PC-3 (cell line): Measurements from ENCODE around the gene GALNT2.

Experiments
- EZH2 ChIP-seq: fragments of 300-600 bp; sonication (generic); IDR thresholded peaks from one replicate; pipeline ENCODE4 v1.6.1; 2017; ENCODE audit warnings: antibody characterized with exemption, mild to moderate bottlenecking, low read length; ENCODE audit not compliant: unreplicated experiment
- TF ChIP-seq, protein P1 (sequence below): fragments of 300-600 bp; sonication (generic); conservative IDR thresholded peaks from 2 replicates; pipeline ENCODE4 v1.5.1; 2017; ENCODE audit warnings: antibody characterized with exemption, low read depth, mild to moderate bottlenecking, low read length

DNA sequence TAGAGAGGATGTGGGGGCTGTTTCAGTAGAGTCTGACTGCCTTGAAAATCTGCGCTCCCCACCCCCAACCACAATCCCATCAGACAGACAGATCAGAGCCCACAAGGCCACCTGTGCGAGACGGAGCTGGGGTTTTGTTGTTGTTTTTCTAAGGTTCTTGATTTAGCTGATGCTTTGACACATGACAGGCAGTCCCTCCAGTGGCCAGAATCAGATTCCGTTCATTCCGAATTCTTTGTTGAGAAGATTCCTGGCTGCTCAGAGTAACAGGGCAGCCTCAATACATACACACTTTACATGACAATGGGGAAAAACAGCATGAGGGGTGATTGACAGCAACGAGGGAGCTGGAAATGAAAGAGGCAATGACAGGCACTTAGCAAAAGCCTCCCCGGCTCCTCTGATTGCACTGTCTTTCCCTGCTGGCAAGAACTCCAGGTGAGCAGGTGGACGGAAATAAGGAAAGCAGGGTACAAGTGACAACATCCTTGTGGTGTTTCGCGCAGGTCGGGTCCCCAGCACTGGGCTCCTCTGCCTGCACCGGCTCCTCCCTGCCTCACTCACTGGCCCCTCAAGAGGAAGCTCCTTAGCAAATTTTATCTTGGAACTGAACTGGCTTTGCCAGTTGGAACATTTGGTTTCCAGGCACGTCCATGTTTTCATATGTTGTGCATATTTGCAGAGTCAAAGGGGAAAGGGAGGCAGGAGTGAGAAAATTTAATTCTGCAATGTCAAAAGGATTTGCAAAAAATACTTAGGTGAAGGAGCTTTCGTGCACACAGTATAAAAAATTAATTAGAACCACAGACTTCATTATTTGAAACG, 210.4 kb downstream of the GALNT2 start:
- no peak for TF ChIP-seq EZH2
- TF ChIP-seq, protein P1, sequence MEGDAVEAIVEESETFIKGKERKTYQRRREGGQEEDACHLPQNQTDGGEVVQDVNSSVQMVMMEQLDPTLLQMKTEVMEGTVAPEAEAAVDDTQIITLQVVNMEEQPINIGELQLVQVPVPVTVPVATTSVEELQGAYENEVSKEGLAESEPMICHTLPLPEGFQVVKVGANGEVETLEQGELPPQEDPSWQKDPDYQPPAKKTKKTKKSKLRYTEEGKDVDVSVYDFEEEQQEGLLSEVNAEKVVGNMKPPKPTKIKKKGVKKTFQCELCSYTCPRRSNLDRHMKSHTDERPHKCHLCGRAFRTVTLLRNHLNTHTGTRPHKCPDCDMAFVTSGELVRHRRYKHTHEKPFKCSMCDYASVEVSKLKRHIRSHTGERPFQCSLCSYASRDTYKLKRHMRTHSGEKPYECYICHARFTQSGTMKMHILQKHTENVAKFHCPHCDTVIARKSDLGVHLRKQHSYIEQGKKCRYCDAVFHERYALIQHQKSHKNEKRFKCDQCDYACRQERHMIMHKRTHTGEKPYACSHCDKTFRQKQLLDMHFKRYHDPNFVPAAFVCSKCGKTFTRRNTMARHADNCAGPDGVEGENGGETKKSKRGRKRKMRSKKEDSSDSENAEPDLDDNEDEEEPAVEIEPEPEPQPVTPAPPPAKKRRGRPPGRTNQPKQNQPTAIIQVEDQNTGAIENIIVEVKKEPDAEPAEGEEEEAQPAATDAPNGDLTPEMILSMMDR, result no peak
